NK-92 treated with Interleukin-12 subunit alpha and Interleukin-12 subunit beta, amount 100 ng/mL, for 24 hours (cell line): ENCODE measurements around the gene ZNF423.
A peak's percentile ranks its signal among the peaks of the same experiment; 100 is the strongest.

Experiments used
- DNase-seq: peaks from one replicate; lab custom pipeline; 2025; lab: John Stamatoyannopoulos, UW

ZNF423 gene

GRCh38 chr16:49471038-49471727 lies 384.7 kb downstream of the ZNF423 start:
- DNase-seq, result no peak

- DNase-seq, result no peak
These were observed 385.4 kb downstream of the ZNF423 start for GRCh38 chr16:49470513-49470991.

- DNase-seq, result no peak
These were observed 385.9 kb downstream of the ZNF423 start for GRCh38 chr16:49469930-49470451.

DNA sequence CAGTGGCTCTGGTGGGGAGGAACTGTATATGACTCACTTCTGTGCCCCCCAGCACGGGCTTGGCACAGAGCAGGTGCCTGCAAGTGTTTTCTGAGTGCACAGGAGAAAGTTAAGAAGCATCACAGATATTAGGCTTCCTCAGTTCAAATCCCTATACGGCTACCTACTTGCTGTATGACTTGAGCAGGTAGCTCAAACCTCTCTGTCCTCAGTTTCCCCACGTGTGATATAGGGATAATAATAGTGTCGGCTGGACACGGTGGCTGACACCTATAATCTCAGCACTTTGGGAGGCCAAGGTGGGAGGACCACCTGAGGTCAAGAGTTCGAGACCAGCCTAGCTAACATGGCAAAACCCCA lies 386.6 kb downstream of the ZNF423 start:
- DNase-seq, result no peak

DNA sequence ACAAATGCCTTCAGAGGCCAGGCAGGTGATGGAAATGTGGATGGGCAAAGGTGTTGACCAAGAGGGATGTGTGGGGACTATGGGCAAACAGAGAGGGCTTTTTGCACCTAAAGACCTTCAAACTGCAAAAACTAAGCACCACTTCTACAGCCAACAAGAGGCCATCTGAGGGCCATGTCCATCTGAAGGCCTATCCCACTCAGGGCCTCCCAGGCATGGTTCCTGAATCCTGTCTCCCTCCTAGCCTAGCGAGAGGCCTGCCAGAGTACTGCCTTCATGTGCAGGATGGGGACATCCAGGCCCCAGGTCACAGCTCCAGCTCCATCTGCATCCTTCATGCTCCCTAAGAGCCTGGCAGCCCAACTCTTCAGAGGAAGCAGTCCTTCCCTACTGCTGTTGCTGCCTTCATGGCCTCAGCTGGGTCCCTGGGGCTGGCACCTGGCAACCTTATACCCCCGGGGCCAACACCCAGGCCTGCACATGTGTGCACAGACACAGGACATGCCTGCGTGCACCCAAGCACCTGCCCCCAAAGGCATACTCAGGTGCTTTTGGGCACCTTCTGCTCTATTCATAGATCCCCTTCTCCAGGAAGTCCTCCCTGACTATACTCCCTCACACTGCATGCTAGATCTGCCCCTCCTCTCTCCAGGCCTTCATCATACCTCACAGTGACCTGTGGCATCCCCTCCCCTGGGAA lies 387.2 kb downstream of the ZNF423 start:
- DNase-seq, result no peak

DNA sequence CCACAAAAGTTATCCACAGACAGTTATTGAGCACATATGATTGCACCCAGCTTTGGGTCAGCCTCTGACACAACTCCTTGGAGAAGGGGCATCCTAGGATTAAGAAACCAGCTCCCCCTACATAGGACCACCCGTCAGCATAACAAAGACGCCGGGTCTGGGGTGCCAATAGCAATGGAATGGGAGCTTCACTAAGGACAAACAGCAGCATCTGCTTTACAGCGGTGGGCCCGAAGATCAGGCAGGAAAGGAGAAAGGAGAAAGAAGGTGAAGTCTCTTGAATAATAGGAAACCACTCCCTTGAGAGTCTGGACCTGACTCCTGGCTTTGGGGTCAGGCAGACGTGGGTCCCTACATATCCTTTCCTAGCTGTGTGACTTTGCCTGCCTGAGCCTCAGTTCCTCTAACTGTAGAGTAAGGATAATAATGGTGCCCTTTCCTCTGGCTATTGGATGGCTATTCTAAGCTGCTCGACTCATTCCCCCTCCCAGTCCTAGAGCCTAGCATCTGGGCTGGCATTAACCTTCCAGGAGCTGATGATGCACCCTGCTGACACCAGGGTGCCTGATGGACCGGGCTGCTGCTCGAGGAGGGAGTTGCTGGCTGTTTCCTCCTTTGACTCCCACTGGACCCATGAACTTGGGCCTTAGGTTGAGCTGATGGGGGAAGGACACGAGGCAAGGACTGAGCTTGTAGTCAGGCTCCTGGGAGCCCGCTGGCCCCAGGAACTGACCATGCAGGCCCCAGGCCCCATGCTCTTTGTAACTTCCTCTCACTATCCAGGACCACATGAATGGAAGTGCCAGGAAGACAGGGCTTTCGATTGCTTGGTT lies 388.2 kb downstream of the ZNF423 start:
- DNase-seq, result no peak

DNA sequence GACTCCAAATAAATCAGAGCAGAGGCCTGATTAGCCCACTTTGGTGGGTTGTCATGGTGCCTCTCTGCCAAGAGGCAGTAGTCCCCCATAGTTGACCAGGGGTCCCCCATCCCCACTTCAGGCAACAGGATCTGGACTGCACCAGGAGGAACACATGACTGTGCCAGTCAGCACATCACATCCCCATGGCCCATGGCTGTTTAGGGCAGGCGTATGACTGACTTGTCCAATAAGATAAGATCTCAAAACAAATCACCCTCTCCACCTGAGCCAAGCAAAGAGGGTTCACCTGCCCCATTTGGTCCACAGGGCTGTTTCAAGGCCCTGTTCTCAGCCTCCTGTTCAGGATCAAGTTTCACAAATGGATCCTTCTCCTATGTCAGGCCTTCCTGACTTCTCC lies 389.0 kb downstream of the ZNF423 start:
- DNase-seq, result no peak

DNA sequence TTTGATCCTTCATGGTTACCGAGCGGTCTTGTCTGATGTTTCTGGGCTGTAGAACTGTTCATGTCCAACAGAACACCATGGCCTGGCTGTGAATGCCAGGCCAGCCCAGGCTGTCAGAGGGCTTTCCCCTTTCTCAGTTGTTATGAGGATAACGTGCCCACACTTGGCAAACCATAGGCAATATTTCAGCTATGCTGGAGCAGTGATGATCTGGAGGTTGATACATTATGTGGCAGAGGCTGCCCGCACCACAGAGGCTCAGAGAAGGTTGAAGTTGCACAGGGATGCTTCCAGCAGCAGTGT lies 389.4 kb downstream of the ZNF423 start:
- DNase-seq, result no peak

DNA sequence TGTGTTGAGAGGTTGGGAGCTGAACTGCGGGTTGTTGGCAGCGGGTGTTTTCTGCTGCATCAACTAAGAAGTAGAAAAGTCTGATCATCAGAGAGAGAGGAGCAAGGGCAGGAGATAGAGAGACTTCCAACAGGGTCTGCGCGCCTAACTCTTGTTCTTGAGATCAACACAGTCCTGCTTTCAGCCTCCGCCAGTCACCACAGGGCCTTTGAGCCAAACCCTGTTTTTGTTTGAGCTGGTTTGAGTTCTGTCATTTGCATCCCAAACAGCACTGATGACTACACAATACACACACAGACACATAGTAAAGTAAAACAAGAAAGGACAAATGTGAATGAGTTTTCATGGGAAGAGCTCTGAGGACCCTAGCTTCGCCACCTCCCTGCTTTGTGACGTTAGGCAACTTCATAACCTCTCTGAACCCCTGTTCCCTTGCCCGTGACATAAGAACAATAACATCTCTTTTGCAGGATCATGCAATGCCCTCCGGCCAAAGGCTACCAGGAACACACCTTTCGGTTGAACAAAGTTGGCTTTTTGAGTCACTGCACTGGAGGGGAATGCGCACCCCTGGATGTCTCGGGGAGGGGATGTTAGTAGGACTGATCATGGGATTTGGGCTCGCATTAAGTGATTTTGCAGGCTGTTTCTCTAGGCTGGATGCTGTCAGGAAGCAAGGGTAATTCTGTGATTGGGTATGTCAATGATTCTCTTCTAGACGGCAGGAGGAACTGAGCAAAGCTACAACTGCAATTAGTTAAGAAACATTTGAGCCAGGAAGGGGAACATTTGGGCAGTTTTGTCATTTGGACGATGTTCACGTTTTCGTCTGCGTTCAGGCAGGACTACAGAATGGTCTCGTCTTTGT lies 390.0 kb downstream of the ZNF423 start:
- DNase-seq, result no peak

DNA sequence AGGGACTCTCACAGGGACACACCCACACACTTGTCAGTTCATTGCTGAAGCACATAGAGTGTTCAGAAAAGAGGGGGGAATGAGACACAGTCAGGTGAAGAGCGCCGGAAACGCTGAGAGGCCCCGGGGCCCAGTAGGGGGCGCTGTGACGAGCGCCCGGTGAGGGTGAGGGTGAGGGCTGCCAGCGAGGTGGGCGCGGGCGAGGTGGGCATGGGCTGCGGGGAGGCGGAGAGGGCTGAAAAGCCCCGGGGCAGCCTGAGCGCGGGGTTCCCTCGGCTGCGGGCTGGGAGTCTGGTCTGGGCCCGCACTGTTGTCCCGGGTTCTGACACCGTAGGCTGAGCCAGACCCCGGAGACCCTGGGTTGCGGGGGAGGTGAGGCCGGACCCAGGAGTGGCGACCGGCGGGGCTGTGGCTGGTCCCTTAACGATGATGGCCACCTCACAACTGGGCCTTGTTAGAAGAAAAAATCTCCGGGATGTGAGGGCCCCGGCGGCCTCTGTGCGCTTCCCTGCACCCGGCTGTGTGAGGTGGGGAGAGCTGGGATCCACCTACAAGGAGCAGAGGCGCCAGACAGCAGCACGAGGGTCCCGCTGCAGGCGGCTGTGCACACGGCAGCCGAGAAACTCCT lies 390.9 kb downstream of the ZNF423 start:
- no peak for DNase-seq

DNA sequence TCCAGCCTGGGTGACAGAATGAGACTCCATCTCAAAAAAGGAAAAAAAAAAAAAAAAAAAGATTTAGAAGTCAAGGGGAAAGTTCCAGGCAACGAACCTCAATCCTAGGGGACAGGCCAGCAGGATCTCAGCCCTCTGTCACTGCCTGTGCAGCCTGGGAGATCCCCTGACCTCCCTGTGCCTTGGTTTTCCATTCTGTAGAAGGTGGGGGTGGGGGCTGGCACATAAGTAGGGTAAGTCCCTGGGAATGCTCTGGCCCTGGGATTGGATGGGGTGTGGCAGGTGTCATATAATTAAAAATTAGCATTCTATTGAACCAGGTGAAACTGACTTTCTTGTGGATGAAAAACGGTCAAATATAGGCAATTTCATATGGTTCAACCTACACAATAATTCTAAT lies 391.8 kb downstream of the ZNF423 start:
- no peak for DNase-seq

- DNase-seq, result peak; percentile 73
These were observed 392.4 kb downstream of the ZNF423 start for GRCh38 chr16:49463529-49463928.

DNA sequence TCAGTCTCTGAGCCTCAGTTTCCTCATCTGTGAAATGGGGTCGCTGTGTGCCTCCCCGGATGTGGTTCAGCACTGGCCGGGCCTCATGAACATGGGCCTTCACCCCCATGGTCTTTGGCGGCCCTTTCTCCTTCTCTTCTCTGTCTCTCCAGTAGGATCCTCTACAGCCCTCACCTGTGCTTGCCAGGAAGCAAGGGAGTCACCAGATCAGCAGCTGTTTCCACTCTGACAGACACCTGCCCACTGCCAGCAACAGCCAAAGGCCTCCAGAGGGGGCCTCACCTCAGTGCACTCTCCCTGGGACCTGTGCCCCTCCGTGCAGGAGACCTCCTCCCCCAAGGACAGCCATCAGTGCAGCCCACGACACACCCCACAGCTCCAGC lies 392.9 kb downstream of the ZNF423 start:
- DNase-seq, result no peak

GRCh38 chr16:49462362-49462988 lies 393.4 kb downstream of the ZNF423 start:
- DNase-seq, result no peak

- no peak for DNase-seq
These were observed 394.4 kb downstream of the ZNF423 start for GRCh38 chr16:49461517-49461951.

DNA sequence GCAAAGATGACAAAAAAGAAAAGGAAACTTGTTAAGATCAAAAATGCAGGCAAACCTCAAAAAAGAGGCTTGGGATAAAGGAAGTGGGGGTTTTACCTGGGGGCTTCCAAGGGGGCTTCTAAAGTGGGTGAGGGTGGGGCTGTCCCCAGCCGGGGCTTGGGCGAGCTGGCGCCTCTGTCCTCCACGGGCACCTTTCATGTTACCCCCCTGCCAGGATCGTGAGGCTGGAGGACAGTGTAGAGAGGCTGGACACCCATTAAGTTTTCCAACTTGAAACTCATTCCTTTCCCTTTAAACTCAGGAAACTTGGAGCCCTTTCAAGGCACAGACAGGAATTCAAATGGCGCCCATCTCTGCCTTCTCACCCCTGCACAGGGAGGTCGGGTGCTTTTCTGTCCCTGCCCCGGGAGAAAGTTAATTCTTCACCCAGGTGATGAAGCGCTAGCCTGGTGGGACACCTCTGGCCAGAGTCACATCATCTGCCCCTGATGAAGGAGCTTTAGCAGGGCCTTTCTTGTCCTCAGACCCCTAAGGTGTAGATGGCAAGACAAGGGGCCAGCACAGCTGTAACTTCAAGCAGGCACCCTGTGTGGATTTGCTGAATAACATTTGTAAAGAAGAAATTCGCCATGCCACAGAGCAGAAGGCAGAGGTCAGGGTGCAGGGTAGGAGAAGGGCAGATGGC lies 395.0 kb downstream of the ZNF423 start:
- DNase-seq, result no peak

DNA sequence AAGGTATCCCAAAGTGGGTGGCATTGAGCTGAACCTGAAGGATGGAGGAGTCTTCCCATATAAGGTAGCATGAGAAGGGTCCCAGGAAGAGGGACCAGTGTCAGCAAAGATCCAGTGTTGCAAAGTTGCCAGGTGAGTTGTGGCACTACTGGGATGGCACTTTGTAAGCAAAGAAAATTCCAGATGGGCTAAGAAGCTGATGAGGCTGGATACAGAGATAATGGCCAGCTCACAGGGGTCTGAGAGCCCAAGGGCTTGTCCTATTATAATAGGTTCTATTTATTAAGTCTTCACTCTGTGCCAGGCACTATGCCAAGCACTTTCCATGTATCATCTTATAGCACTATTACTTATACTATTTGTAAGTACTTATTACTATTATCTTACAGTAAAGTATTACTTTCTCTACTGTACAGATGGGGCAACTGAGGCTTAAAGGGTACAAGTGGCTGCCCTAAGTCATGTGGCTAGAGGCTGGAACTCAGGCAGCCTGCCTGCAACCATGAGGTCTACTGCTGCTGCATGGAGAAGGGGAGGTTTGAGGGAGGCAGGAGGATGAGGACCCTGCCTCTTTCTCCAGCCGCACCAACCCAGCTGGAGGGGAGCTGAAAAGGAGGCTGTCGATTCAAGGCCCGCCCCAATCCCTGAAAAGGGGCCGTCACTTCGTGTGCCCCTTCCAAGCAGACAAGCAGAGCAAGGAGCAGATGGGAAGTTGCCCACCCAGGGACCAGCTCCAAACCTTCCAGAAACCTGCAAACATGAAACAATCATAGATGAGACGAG lies 395.8 kb downstream of the ZNF423 start:
- DNase-seq, result no peak

- DNase-seq, result no peak
These were observed 397.1 kb downstream of the ZNF423 start for GRCh38 chr16:49458656-49459445.

- no peak for DNase-seq
These were observed 397.7 kb downstream of the ZNF423 start for GRCh38 chr16:49458243-49458642.
